Chondrocyte (in vitro differentiated cells): Measurements from ENCODE around the gene TRIM54. TPM values are rescaled to one million over a fixed set of nuclear protein-coding genes. Genes with fewer than 3 reads are reported as not detected.

Experiments used
- DNase-seq: peaks from one replicate; pipeline ENCODE4 v3.0.0; 2021; ENCODE audit warnings: mixed read lengths, low spot score
- H3K27ac Mint-ChIP-seq: one replicate; pipeline ENCODE4 v1.8.0; 2021; ENCODE audit warnings: mild to moderate bottlenecking, moderate library complexity, mixed read lengths; ENCODE audit not compliant: unreplicated experiment
- H3K27me3 Mint-ChIP-seq: 2 replicates; pipeline ENCODE4 v1.8.0; 2021; ENCODE audit warnings: low read depth, mixed read lengths
- H3K36me3 Mint-ChIP-seq: 2 replicates; pipeline ENCODE4 v1.8.0; 2021; ENCODE audit warnings: low read depth, mixed read lengths
- H3K4me1 Mint-ChIP-seq: 2 replicates; pipeline ENCODE4 v1.8.0; 2021; ENCODE audit warnings: low read depth, mild to moderate bottlenecking, mixed read lengths
- H3K4me3 Mint-ChIP-seq: one replicate; pipeline ENCODE4 v1.8.0; 2021; ENCODE audit warnings: mild to moderate bottlenecking, moderate library complexity, mixed read lengths; ENCODE audit not compliant: unreplicated experiment
- H3K9me3 Mint-ChIP-seq: 2 replicates; pipeline ENCODE4 v1.8.0; 2021; ENCODE audit warnings: low read depth, mixed read lengths
- CTCF ChIP-seq: fragments of 200-600 bp; sonication (generic); IDR thresholded peaks from 2 replicates; pipeline ENCODE4 v1.5.0; 2021; ENCODE audit warnings: antibody characterized with exemption, mild to moderate bottlenecking, moderate library complexity
- total RNA-seq: library from RNA; stranded (reverse); gene quantifications from 3 replicates; pipeline ENCODE4 v1.2.1, GENCODE V29; 2021

The TRIM54 gene
- total RNA-seq, 1 donor from 2014 or later, result not detected

DNA sequence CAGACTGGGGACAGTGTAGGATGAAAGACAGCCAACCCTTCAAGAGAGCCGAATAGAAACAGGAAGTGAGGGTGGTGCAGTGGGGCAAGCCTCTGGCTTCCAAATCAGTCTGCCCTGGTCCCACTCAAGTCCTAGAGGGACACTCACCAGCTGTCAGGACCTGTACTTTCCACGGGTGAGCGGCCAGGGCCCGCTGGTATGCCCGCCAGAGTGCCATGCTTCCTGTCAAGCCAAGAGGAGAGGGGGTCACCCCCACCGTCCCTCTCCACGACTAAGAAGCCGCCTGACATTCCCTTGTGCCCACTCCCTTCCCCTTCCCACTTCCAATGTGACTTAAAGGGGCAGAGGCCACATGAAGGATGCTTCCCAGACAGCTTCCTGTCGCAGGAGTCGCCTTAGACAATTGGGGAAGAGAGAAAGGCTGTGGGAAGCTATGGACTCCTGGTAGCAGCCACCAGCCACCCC lies 40.1 kb downstream of the TRIM54 start:
- Mint-ChIP-seq H3K27me3 (no peaks in the 10 kb centered on the region), H3K9me3 (no peaks in the 10 kb centered on the region), H3K36me3 (peaks cover 13% of the 10 kb centered on the region), H3K4me3 (peak overlapping the region; percentile 87), H3K27ac (peak overlapping the region; percentile 99), H3K4me1 (peaks cover 33% of the 10 kb centered on the region)
- no peak for TF ChIP-seq CTCF
- DNase-seq, result no peak

DNA sequence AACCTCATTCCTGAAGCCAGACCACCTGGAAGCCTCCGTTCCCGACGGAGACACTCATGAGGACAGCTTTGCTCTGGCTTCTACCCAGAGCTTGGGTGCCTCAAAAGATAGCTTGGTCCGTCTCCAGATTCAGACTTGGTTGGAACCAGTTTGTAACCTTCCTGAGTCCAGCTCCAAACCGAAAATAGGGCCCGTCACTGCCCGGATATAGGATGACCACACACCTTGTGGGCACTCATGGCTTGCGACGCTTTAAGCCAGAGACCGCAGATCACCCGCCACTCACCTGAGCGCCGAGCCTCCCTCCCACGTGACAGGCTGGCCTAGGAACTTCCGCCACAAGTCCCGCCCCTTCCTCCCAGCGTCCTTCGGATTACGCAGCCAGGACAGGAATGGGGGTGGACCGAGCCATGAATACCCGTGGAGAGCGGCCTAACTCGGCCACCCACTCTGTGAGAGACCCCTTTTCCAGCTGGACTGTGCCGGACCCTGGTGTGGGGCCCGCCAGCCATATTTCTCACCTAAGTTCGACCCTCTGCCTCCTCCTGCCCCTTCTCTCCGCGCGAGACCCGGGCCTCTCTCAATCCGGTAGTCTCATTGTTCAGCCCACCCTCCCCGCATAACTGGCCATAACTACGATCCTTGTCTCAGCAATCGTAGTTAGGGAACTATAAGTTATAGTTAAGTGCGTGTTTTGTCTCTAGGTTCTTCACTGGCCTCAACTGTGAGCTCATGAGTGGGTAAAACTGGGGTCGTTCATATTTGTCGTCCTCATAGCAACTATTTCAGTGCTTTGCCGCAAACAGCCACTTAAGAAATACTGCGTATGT lies 40.8 kb downstream of the TRIM54 start, which contains the start of gene MPV17:
Gene MPV17 (minus strand): TSS at position 332 of the 830 bp plus-strand sequence. CDS start 580 bp downstream, outside the sequence.
- Mint-ChIP-seq H3K9me3 (no peaks in the 10 kb centered on the region), H3K27ac (peak within 1 kb of the TSS; percentile 99)

GRCh38 chr2:27323596-27324285 lies 41.5 kb downstream of the TRIM54 start:
- Mint-ChIP-seq H3K36me3 (peaks cover 20% of the 10 kb centered on the region), H3K4me1 (peaks cover 33% of the 10 kb centered on the region), H3K27me3 (no peaks in the 10 kb centered on the region), H3K4me3 (peak overlapping the region; percentile 87), H3K27ac (peak overlapping the region; percentile 99), H3K9me3 (no peaks in the 10 kb centered on the region)
- no peak for DNase-seq
- no peak for TF ChIP-seq CTCF

More for the DNA sequence above, 40.8 kb downstream of the TRIM54 start, which contains the start of gene MPV17:
- no peaks in the 10 kb centered on the region for H3K27me3 Mint-ChIP-seq
- peaks cover 33% of the 10 kb centered on the region for H3K4me1 Mint-ChIP-seq
- H3K4me3 Mint-ChIP-seq, result peak within 1 kb of the TSS; percentile 87
- peak; percentile 93 for DNase-seq
- TF ChIP-seq CTCF, result no peak
- peaks cover 14% of the 10 kb centered on the region for H3K36me3 Mint-ChIP-seq

DNA sequence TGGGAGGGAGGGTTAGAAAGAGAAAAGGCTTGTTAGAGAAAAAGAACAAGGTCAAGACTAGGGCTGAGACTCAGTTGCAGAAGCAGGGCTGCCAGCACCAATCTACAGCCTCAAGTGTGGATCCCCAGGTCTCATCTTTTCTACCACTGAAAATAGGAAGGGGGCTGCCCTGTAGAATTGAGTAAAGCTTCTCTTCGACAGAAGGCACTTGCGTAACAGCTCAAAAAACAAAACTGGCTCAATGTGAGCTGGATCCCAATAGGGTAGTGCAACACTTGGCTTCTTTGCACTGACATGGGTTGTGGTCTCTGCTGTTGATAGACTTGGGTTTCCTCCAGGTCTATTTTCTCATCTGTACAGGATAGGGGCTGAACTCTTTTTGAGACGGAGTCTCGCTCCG lies 42.5 kb downstream of the TRIM54 start:
- H3K27me3 Mint-ChIP-seq, result no peaks in the 10 kb centered on the region
- H3K36me3 Mint-ChIP-seq, result peaks cover 23% of the 10 kb centered on the region
- no peaks in the 10 kb centered on the region for H3K9me3 Mint-ChIP-seq
- no peak for DNase-seq
- H3K27ac Mint-ChIP-seq, result peak overlapping the region; percentile 28
- no peak for TF ChIP-seq CTCF
- peaks cover 33% of the 10 kb centered on the region for H3K4me1 Mint-ChIP-seq
- no peak overlapping the region for H3K4me3 Mint-ChIP-seq

DNA sequence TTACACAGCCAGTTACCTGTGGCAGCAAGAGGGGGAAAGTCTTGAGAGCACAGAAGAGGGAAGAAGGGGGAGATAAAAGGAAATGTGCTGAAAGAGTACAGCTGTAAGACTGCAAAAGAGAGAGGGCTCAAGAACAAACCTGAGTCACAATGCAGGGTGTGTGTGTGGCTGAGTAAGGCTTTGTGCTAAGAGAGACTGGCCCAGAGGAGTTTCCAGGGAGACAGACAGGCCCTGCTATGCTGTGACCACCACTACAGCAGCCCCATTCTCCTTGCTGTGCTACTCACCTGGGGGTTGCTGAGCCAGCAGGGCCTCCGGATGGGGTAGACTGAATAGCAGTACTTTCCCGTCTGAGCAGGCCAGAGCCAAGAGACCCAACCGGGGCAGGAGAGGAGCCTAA lies 53.1 kb downstream of the TRIM54 start:
- Mint-ChIP-seq H3K27ac (no peak overlapping the region), H3K4me1 (no peaks in the 10 kb centered on the region), H3K36me3 (peaks cover 29% of the 10 kb centered on the region), H3K4me3 (no peak overlapping the region), H3K27me3 (no peaks in the 10 kb centered on the region), H3K9me3 (no peaks in the 10 kb centered on the region)
- no peak for DNase-seq
- TF ChIP-seq CTCF, result no peak
